HG02852 (cell line): Measurements from ENCODE around the gene CKB.

Source experiments
- ATAC-seq: cut with Tn5 transposase; IDR thresholded peaks from one replicate; pipeline ENCODE4 v1.9.1; 2021; ENCODE audit warnings: mild to moderate bottlenecking, moderate library complexity; ENCODE audit not compliant: unreplicated experiment

Gene CKB

GRCh38 chr14:103539056-103539825 is 16.6 kb upstream of the CKB start:
- ATAC-seq = no peak

DNA sequence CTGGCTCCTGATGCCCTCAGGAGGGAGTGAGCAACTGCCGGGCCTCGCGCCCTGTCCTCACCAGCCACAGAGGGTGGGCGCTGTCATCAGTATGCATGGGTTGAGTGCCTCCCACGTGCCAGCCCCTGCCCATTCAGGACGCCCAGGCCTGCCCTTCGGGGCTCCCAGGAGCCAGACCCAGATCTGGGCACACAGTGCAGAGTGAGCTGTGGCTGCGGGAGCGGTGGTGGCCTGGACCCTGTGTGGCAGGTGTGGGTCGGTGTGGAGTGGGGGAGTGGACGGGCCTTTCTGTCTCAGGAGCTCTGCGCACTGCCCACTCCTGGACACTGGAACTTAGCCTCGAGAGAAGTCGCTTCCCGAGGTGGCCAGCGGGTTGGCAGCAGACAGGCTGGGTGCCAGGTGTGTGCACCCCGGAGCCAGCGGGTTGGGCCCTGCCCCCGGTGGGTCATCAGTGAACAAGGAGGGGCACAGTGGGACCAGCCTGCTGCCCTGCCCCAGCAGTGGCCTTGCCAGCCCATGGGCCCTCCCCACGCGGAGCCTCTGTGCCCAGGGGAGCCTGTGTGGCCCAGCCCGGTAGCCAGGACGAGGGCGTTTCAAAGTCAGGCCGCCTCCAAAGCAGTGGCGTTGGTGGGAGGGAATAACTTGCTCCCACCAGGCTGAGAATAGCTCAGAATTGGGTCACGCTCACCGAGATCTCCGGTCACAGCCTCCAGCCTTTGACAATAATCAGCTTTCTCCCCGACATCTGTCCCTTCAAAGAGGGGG is 15.8 kb upstream of the CKB start:
- no peak for ATAC-seq

- no peak for ATAC-seq
Observed at GRCh38 chr14:103537175-103537990, 14.8 kb upstream of the CKB start.

- no peak for ATAC-seq
Observed at GRCh38 chr14:103536693-103537092, 14.1 kb upstream of the CKB start.

- no peak for ATAC-seq
Observed at GRCh38 chr14:103535891-103536565, 13.4 kb upstream of the CKB start.

DNA sequence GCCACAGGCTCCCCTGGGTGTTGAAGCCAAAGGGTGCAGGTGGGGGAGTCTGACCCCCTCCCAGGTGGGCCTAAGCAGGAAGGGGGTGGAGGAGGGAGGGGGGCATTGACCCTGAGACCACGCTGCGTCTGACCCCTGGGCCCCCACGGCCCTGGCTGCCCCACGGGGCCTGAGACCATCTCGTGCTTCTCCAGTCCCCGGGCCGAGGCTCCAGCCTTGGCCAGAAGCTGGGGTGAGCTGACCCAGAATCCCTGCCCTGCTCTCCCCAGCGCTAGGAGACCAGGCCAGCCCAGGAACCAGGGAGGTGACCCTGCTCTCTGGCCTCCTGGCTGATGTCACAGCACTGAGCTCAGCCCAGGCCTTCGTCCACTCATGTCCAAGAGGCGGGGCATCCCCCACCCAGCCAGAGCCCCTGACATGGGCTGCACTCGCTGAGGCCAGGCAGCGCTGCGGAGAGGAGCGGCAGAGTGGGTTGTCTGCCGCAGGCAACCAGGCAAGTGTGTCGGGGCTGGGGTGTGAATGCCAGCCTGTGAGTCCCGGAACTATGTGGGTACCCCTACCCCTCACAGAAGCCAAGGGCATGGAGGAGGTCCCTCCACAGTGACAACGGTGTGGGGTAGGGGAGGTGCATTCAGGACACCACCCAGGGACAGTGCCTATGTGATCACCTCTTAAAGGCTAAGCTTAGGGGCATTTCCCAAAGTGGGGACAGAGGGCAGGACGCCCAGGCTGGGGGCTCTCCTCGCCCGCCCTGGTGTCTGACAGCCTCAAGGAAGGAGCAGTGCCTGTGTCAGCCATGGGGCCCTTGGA is 12.7 kb upstream of the CKB start:
- ATAC-seq = no peak

- no peak for ATAC-seq
Observed at GRCh38 chr14:103534576-103535061, 12.0 kb upstream of the CKB start.

DNA sequence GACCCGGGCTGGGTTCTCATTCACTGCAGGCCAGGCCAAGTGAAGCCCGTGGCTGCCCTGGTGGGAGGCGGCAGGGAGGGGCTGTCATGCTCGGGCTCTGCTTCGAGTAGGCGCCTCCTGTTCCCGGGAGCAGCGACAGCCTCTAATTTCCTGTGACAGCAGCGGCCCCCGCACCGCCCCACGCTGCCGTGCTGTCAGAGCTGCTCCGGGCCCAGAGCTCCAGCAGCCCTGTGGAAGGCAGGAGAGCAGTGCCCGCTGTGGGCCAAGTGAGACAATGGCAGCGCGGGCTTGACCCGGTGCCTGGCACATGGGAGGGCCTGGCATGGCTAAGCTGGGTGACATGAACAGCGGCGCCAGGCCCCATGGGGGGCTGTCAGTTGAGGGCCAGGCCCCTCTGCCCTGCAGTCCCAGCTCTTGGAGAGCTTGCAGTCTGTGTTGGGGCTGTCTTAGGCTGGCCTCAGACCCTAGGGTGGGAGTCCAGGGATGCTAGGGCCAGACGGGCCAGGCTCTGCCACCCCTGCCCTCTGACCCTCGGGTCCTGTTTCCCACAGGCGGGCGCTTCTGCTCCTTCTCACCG is 11.5 kb upstream of the CKB start:
- no peak for ATAC-seq

DNA sequence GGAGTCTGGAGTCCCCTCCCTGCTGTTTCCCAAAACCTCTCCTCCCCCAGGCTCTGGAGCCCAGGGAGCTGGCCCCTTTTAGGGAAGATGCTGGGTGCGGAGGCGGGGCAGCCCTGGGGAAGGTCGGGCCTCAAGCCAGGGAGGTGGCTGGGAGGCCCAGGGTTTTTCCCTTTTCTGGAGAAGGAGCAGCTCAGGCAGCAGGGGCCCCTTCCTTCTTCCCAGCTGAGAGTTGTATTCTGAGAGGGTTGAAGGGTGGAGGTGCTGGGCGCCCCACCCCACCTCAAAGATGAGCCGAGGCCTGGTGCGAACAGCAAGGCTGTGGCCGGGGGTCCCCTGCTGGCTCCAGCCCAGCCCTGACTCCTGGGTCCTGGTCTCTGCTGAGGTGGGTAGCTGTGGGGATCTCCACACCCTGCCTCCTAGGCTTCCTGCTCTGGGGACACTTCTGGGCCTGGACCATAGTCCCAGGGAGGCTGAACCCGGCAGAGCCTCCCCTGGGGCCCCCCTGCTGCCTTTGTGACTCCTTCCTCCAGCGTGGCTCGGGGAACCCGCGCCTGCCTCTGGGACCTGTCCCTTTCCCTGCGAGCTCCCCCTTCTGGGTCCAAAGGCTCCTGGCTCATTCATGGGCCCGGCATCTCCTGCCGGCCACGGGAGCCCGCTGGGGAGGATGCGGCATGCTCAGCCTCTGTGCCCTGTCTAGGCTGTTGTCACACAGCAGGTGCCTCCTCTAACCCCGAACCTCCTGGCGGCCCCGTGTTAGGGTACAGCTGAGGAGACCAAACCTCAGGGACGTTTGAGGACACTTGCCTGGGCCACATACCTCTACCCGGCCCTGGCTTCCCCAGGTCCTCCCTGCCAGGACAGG is 10.7 kb upstream of the CKB start:
- ATAC-seq = no peak

DNA sequence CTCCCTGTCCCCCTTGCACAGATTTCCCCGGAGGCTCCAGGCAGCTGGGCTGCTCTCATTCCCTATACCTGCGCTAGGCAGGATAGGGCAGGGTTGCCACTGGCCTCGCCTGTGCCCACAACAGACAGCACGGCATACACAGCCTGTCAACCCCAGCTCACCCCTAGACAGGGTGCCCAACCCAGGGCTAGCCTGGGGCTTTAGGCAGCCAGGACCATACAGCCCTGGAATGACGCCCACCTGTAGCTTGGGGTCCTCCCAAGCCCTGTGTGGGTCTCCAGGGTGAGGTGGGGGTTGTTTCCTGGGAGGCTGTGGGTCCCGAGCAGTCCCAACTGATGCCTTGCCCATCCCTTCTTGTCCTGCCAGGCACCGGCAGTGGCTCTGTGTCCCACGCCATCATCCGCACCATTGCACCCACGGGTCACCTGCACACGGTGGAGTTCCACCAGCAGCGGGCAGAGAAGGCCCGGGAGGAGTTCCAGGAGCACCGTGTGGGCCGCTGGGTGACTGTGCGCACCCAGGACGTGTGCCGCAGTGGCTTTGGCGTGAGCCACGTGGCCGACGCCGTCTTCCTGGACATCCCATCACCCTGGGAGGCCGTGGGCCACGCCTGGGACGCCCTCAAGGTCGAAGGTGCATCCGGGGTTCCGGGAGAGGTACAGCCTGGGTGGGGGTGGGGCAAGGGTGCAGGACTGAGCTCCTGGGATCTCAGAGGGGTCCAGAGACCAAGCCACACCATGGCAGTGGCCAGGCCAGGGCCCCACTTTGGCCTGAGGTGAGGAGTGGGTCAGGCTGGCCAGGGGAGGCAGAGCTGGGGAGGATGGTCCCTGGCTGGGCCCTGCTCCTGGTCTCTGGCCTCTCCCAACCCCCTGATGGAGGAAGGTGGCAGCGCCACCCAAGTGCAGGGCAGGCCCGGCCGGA is 9.8 kb upstream of the CKB start:
- ATAC-seq = no peak

- ATAC-seq = no peak
Observed at GRCh38 chr14:103531421-103532215, 9.0 kb upstream of the CKB start.

DNA sequence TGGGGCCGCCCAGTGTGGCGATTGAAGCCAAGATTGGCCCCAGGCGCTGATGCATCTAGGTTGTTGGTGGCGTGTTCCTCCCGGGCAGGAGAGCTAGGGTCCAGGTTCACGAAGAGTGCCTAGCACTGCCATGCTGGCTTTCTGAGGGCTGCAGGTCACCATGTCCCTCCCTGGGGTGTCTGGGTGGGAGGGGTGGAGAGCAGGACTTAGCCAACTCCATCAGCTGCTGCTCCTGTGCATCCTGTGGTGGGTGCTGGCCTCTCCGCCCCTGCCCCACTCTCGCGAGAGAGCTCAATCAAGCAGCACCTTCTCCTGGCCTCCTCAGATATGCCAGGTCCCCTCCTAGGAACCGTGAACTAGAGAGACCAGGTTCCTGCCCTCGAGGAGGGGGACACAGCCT is 8.2 kb upstream of the CKB start:
- ATAC-seq = no peak

GRCh38 chr14:103530390-103530789 is 7.8 kb upstream of the CKB start:
- no peak for ATAC-seq

- ATAC-seq = peak; percentile 9
Observed at GRCh38 chr14:103529383-103530365, 7.0 kb upstream of the CKB start.

GRCh38 chr14:103528587-103529382 is 6.2 kb upstream of the CKB start, which contains the start of gene TRMT61A:
Gene TRMT61A (plus strand): TSS chr14:103529196. CDS start chr14:103529979, 783 bp downstream.
- peak; percentile 48 for ATAC-seq
